Endothelial cell of umbilical vein (primary cell): ENCODE measurements around the gene ABCA1.

Experiments
- CTCF ChIP-seq, 2 donors: IDR thresholded peaks; 1 replicate in 1 of 2; 2 replicates in 1 of 2; pipeline ENCODE4 v1.5.1; 2011; ENCODE audit warnings: low read length in 2 of 2, mild to moderate bottlenecking in 2 of 2, moderate library complexity in 2 of 2, control low read depth in 1 of 2, inconsistent platforms in 1 of 2, low read depth in 1 of 2; ENCODE audit not compliant: insufficient read depth in 1 of 2; ENCODE audit errors: extremely low read depth in 1 of 2
- EZH2 ChIP-seq: IDR thresholded peaks from 2 replicates; pipeline ENCODE4 v1.6.1; 2012; ENCODE audit warnings: borderline replicate concordance, low read depth, mild to moderate bottlenecking, moderate library complexity, low read length, inconsistent platforms; ENCODE audit not compliant: severe bottlenecking
- FOS ChIP-seq: IDR thresholded peaks from 2 replicates; pipeline ENCODE4 v1.6.1; 2011; ENCODE audit warnings: mild to moderate bottlenecking, low read length, moderate library complexity, borderline replicate concordance; ENCODE audit not compliant: insufficient read depth
- GATA2 ChIP-seq: IDR thresholded peaks from 2 replicates; pipeline ENCODE4 v1.7.0; 2011; ENCODE audit warnings: low read depth, mild to moderate bottlenecking, moderate library complexity, mixed read lengths, low read length; ENCODE audit not compliant: insufficient read length, insufficient read depth
- JUN ChIP-seq: IDR thresholded peaks from 2 replicates; pipeline ENCODE4 v1.6.1; 2011; ENCODE audit warnings: borderline replicate concordance, low read depth; ENCODE audit not compliant: insufficient read length, insufficient read depth
- MYC ChIP-seq: IDR thresholded peaks from one replicate; pipeline ENCODE4 v1.6.1; 2011; ENCODE audit warnings: mild to moderate bottlenecking, low read depth, low read length
- POLR2A ChIP-seq: IDR thresholded peaks from 2 replicates; pipeline ENCODE4 v1.6.1; 2012; ENCODE audit warnings: low read depth, mild to moderate bottlenecking, control low read depth, low read length
- POLR2AphosphoS5 ChIP-seq: IDR thresholded peaks from 2 replicates; pipeline ENCODE4 v1.6.1; 2012; ENCODE audit warnings: low read depth, mild to moderate bottlenecking, control low read depth, low read length, moderate library complexity; ENCODE audit not compliant: insufficient read depth
- TF ChIP-seq, protein P1 (sequence below): IDR thresholded peaks from 2 replicates; pipeline ENCODE4 v1.6.1; 2011; ENCODE audit not compliant: insufficient read depth, insufficient read length

DNA sequence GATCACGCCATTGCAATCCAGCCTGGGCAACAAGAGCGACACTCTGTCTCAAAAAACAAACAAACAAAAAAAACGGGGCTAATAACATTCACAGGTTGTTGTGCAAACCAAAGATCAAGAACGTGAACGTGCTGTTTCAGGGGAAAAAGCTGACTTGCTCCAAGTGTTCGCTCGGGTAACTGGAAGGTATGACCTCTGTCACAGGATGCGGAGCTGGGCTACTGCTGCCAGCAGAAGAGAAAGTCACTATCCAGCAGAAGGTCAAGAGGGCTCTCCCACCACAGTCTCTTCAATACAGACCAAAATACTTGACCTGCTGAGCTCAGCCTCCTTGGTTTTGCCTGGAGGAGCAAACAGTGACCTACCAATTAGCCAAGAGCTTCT, 59.7 kb downstream of the ABCA1 start:
- no peak for TF ChIP-seq POLR2A
- no peak for TF ChIP-seq CTCF (IDR thresholded peaks at IDR 0.05; ENCODE audit: extremely low read depth in 1 of 2, insufficient read depth in 1 of 2, low read depth in 1 of 2, low read length in 2 of 2)
- no peak for TF ChIP-seq GATA2
- TF ChIP-seq, protein P1, sequence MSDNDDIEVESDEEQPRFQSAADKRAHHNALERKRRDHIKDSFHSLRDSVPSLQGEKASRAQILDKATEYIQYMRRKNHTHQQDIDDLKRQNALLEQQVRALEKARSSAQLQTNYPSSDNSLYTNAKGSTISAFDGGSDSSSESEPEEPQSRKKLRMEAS = no peak
- no peak for TF ChIP-seq JUN
- TF ChIP-seq POLR2AphosphoS5 = no peak
- TF ChIP-seq FOS = no peak
- no peak for TF ChIP-seq EZH2
- TF ChIP-seq MYC = no peak
